ENCODE data around the gene SYTL3. TPM values are rescaled to one million over a fixed set of nuclear protein-coding genes. Genes with fewer than 3 reads are reported as not detected.

Gene SYTL3
- total and polyA plus RNA-seq, 2 of the 8 experiments (the other 6 are each of a cell fraction or from before 2014, with no cell fraction given) = 0.27 to 0.99 TPM

DNA sequence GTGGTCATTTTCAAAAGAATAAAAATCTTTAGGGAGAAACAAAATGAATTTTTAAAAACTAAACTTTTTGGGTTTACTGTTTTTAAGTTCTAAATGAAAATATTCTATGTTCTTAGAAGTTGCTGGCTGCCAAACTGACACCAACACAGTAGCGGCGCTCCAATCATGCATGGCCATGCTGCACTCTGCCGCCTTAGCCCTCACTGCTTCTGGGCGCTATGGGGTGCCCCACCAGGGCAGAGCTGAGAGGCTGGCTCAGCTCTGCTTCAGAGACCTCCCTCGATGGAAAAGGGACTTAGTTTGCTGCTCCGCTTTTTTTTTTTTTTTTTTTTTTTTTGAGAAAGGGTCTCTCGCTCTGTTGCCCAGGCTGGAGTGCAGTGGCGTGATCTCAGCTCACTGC, 148.5 kb downstream of the SYTL3 start:
- POLR2A ChIA-PET (ENCODE audit: partially characterized antibody) = interaction anchor here (1.1 to 5.6 kb wide), 4 partner anchors 10 to 19 kb away, joined by 3 to 31 read pairs (median 4); no protein-coding TSS in a partner anchor
- no peak overlapping the region for H4K91ac ChIP-seq (replicated peaks; ENCODE audit: insufficient read length, low read length)
- no peaks in the 10 kb centered on the region for H3K27me3 ChIP-seq (replicated peaks in 1 of 4; ENCODE audit: control insufficient read depth in 3 of 4, extremely low read depth in 1 of 4, insufficient read depth in 3 of 4, low read length in 3 of 4)
- H3K23me2 ChIP-seq (ENCODE audit: low read depth, low read length) = no peaks in the 10 kb centered on the region
- H2AK5ac ChIP-seq (ENCODE audit: low read depth, low read length) = no peak overlapping the region
- H3K14ac ChIP-seq (ENCODE audit: insufficient read length) = no peak overlapping the region
- no peak overlapping the region for H2BK20ac ChIP-seq (ENCODE audit: low read length)
- no peak overlapping the region for H2BK5ac ChIP-seq (ENCODE audit: low read depth, low read length)
- no peak overlapping the region for H3K9ac ChIP-seq (replicated peaks in 1 of 4; ENCODE audit: extremely low read depth in 1 of 4, low read depth in 3 of 4, low read length in 3 of 4)
- no peak overlapping the region for H2BK15ac ChIP-seq (ENCODE audit: low read length)
- peaks cover 8% of the 10 kb centered on the region for H3K79me1 ChIP-seq (ENCODE audit: low read depth, low read length)
- no peak overlapping the region for H3K23ac ChIP-seq (ENCODE audit: insufficient read length)
- DNase-seq (ENCODE audit: low read depth in 1 of 2, low spot score in 2 of 2) (no peak), FAIRE-seq (no peak)
- H3K56ac ChIP-seq (replicated peaks; ENCODE audit: insufficient read length, low read depth, low read length) = no peak overlapping the region
- no peak overlapping the region for H3K27ac ChIP-seq (ENCODE audit: low read depth, low read length)
- H3K4me3 ChIP-seq (ENCODE audit: extremely low read depth in 1 of 4, insufficient read depth in 2 of 4, low read depth in 3 of 4, low read length in 4 of 4) = no peak overlapping the region
- H3K79me2 ChIP-seq (ENCODE audit: control insufficient read depth in 1 of 2, insufficient read depth in 2 of 2, low read length in 2 of 2) = peaks cover 60 to 100% of the 10 kb centered on the region in 2 experiments
- H3K18ac ChIP-seq (ENCODE audit: extremely low read depth, low read length) = no peak overlapping the region
- H2BK12ac ChIP-seq (ENCODE audit: low read depth, low read length) = no peak overlapping the region
- no peak overlapping the region for H3K4ac ChIP-seq (replicated peaks; ENCODE audit: insufficient read length, low read depth, low read length)
- H3K36me3 ChIP-seq (ENCODE audit: control insufficient read depth in 2 of 4, insufficient read depth in 4 of 4, low read length in 3 of 4) = peaks cover 0 to 16% (median 0%) of the 10 kb centered on the region in 4 experiments; a peak in 2 of 8 replicates
- WGBS, 2 experiments (ENCODE audit: extremely low coverage in 1 of 2, insufficient coverage in 1 of 2, insufficient read length in 1 of 2, insufficient replicate concordance in 2 of 2, low coverage in 1 of 2, low lambda C conversion rate in 2 of 2, missing lambda C conversion rate in 1 of 2) = 94% methylated on average over 6 of the region's 8 CpGs; no CpG with 5 or more reads in 1 of the 2 experiments
- H2AFZ ChIP-seq (ENCODE audit: low read length) = no peak overlapping the region
- no peak overlapping the region for H4K5ac ChIP-seq (ENCODE audit: insufficient read length, low read depth, low read length)
- peaks cover 52 to 54% of the 10 kb centered on the region in 2 experiments for H4K20me1 ChIP-seq (replicated peaks in 1 of 2; ENCODE audit: control insufficient read depth in 1 of 2, insufficient read depth in 2 of 2, low read length in 2 of 2)
- CTCF ChIA-PET (ENCODE audit: partially characterized antibody) = interaction anchor here (0.6 to 2.7 kb wide), 5 partner anchors 10 to 80 kb away, joined by 3 to 13 read pairs (median 3); no protein-coding TSS in a partner anchor
- no peaks in the 10 kb centered on the region; a peak in 1 of 4 replicates for H3K9me3 ChIP-seq (ENCODE audit: insufficient read depth in 2 of 2, low read depth in 1 of 2, low read length in 1 of 2)
- no peak overlapping the region for H3K4me2 ChIP-seq (ENCODE audit: insufficient read depth in 1 of 2, low read depth in 2 of 2, low read length in 2 of 2)
- peaks cover 6 to 19% (median 9%) of the 10 kb centered on the region in 4 experiments for H3K4me1 ChIP-seq (replicated peaks in 1 of 4; ENCODE audit: control insufficient read depth in 3 of 4, insufficient read depth in 4 of 4, low read length in 3 of 4)
- H2BK120ac ChIP-seq (replicated peaks; ENCODE audit: low read depth, low read length) = no peak overlapping the region
- TF ChIP-seq NRF1 (IDR thresholded peaks at IDR 0.05; ENCODE audit: low read depth, low read length) (no peak), TAF1 (IDR thresholded peaks at IDR 0.05; ENCODE audit: low read depth, low read length) (no peak), CREB1 (IDR thresholded peaks at IDR 0.05) (no peak), FOSL1 (IDR thresholded peaks at IDR 0.05; ENCODE audit: insufficient read depth, low read depth, low read length) (no peak), SUZ12 (IDR thresholded peaks at IDR 0.05; ENCODE audit: low read length) (no peak), HDAC6 (IDR thresholded peaks at IDR 0.05; ENCODE audit: low read depth, low read length) (no peak), EP300 (IDR thresholded peaks at IDR 0.05; ENCODE audit: borderline replicate concordance in 1 of 2, low read depth in 2 of 2, low read length in 2 of 2) (no peak), JUN (IDR thresholded peaks at IDR 0.05; ENCODE audit: low read depth, low read length) (no peak), CTBP2 (IDR thresholded peaks at IDR 0.05; ENCODE audit: borderline replicate concordance, insufficient read depth, insufficient read length, low read length) (no peak), SRF (IDR thresholded peaks at IDR 0.05; ENCODE audit: low read depth, low read length) (no peak), BRCA1 (IDR thresholded peaks at IDR 0.05; ENCODE audit: low read depth, low read length) (no peak), NANOG (IDR thresholded peaks at IDR 0.05; ENCODE audit: insufficient read depth, low read depth, low read length, poor library complexity, severe bottlenecking) (no peak)
- TF ChIP-seq, protein P1, sequence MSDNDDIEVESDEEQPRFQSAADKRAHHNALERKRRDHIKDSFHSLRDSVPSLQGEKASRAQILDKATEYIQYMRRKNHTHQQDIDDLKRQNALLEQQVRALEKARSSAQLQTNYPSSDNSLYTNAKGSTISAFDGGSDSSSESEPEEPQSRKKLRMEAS (IDR thresholded peaks at IDR 0.05) = no peak
- no peak overlapping the region for H4K8ac ChIP-seq (ENCODE audit: extremely low read depth, insufficient read depth, low read length)
